Endothelial cell of umbilical vein (primary cell): ENCODE data around the gene B3GALT5. TPM values are rescaled to one million over a fixed set of nuclear protein-coding genes. Genes with fewer than 3 reads are reported as not detected.

Experiments used
- BruUV-seq: library from RNA; stranded (reverse); fragments of 400-500 nt; replicated peaks from 2 replicates; lab custom pipeline; 2021; lab: Mats Ljungman, UMichigan
- CTCF ChIA-PET: fragments of 300-600, 350-600 bp; sonication (Branson Sonifier 250); formaldehyde crosslinking; loops from one replicate; lab custom pipeline; 2021; ENCODE audit warnings: antibody characterized with exemption, inconsistent platforms; lab: Charles Lee
- POLR2A ChIA-PET: fragments of 300-600, 350-600 bp; sonication (Branson Sonifier 250); formaldehyde crosslinking; loops from one replicate; lab custom pipeline; 2021; ENCODE audit warnings: antibody characterized with exemption, inconsistent platforms; lab: Charles Lee
- DNase-seq: peaks from one replicate; pipeline ENCODE4 v3.0.0-alpha.2; 2011; ENCODE audit warnings: low read depth, low spot score
- FAIRE-seq: peaks from 2 replicates; lab custom pipeline; 2011; peaks lifted over from hg19 to GRCh38; lab: Jason Lieb, UNC
- H2AFZ ChIP-seq: 2 replicates; pipeline ENCODE4 v1.6.0; 2012; ENCODE audit warnings: low read depth, low read length, control low read depth, inconsistent platforms
- H3K27ac ChIP-seq: 2 replicates; pipeline ENCODE4 v1.5.1; 2011; ENCODE audit warnings: low read depth, mild to moderate bottlenecking, control low read depth, low read length, moderate library complexity; ENCODE audit not compliant: insufficient read depth
- H3K27me3 ChIP-seq, 2 experiments: 2 replicates each; pipeline versions ENCODE4 v1.6.0 to v1.6.1; 2011; ENCODE audit warnings: low read length in 2 of 2, mixed read lengths in 1 of 2; ENCODE audit not compliant: control insufficient read depth in 2 of 2, insufficient read depth in 2 of 2
- H3K36me3 ChIP-seq, 2 experiments: 2 replicates in 1 of 2; 3 replicates in 1 of 2; pipeline ENCODE4 v1.5.1; 2011; ENCODE audit warnings: low read length in 2 of 2, mild to moderate bottlenecking in 1 of 2, moderate library complexity in 1 of 2; ENCODE audit not compliant: control insufficient read depth in 2 of 2, insufficient read depth in 2 of 2; ENCODE audit errors: extremely low read depth in 1 of 2
- H3K4me1 ChIP-seq: 3 replicates; pipeline ENCODE4 v1.5.1; 2011; ENCODE audit warnings: mild to moderate bottlenecking, low read length; ENCODE audit not compliant: control insufficient read depth, insufficient read depth; ENCODE audit errors: extremely low read depth
- H3K4me2 ChIP-seq: 2 replicates; pipeline ENCODE4 v1.6.1; 2011; ENCODE audit warnings: low read length, control low read depth, mixed read lengths; ENCODE audit not compliant: insufficient read depth
- H3K4me3 ChIP-seq, 3 experiments: fragments of 200-600 bp in 1 of 3; sonication (generic), shearing (Covaris generic) in 1 of 3; replicated peaks in 1 of 3; 2 replicates each; pipeline ENCODE4 v1.5.1; 2011 to 2016; ENCODE audit warnings: control low read depth in 3 of 3, low read length in 3 of 3, mild to moderate bottlenecking in 2 of 3, inconsistent platforms in 1 of 3, low read depth in 1 of 3, moderate library complexity in 1 of 3; ENCODE audit not compliant: insufficient read depth in 1 of 3
- H3K79me2 ChIP-seq: 2 replicates; pipeline ENCODE4 v1.6.0; 2012; ENCODE audit warnings: low read length, inconsistent platforms; ENCODE audit not compliant: control insufficient read depth, insufficient read depth
- H3K9ac ChIP-seq: replicated peaks from 2 replicates; pipeline ENCODE3; 2011; ENCODE audit warnings: low read length, control low read depth; ENCODE audit not compliant: insufficient read depth; ENCODE audit errors: extremely low read depth
- H3K9me1 ChIP-seq: replicated peaks from 3 replicates; pipeline ENCODE4 v1.6.0; 2011; ENCODE audit warnings: mild to moderate bottlenecking, low read length; ENCODE audit not compliant: control insufficient read depth, insufficient read depth; ENCODE audit errors: extremely low read depth
- H3K9me3 ChIP-seq: replicated peaks from 2 replicates; pipeline ENCODE4 v1.5.1; 2012; ENCODE audit warnings: low read length, inconsistent platforms; ENCODE audit not compliant: control insufficient read depth, insufficient read depth
- H4K20me1 ChIP-seq: replicated peaks from 2 replicates; pipeline ENCODE3; 2011; ENCODE audit warnings: mild to moderate bottlenecking, low read length; ENCODE audit not compliant: control insufficient read depth, insufficient read depth; ENCODE audit errors: extremely low read depth
- CTCF ChIP-seq, 2 donors: IDR thresholded peaks; 1 replicate in 1 of 2; 2 replicates in 1 of 2; pipeline ENCODE4 v1.5.1; 2011; ENCODE audit warnings: low read length in 2 of 2, mild to moderate bottlenecking in 2 of 2, moderate library complexity in 2 of 2, control low read depth in 1 of 2, inconsistent platforms in 1 of 2, low read depth in 1 of 2; ENCODE audit not compliant: insufficient read depth in 1 of 2; ENCODE audit errors: extremely low read depth in 1 of 2
- EZH2 ChIP-seq: IDR thresholded peaks from 2 replicates; pipeline ENCODE4 v1.6.1; 2012; ENCODE audit warnings: borderline replicate concordance, low read depth, mild to moderate bottlenecking, moderate library complexity, low read length, inconsistent platforms; ENCODE audit not compliant: severe bottlenecking
- FOS ChIP-seq: IDR thresholded peaks from 2 replicates; pipeline ENCODE4 v1.6.1; 2011; ENCODE audit warnings: mild to moderate bottlenecking, low read length, moderate library complexity, borderline replicate concordance; ENCODE audit not compliant: insufficient read depth
- GATA2 ChIP-seq: IDR thresholded peaks from 2 replicates; pipeline ENCODE4 v1.7.0; 2011; ENCODE audit warnings: low read depth, mild to moderate bottlenecking, moderate library complexity, mixed read lengths, low read length; ENCODE audit not compliant: insufficient read length, insufficient read depth
- JUN ChIP-seq: IDR thresholded peaks from 2 replicates; pipeline ENCODE4 v1.6.1; 2011; ENCODE audit warnings: borderline replicate concordance, low read depth; ENCODE audit not compliant: insufficient read length, insufficient read depth
- MAX ChIP-seq: IDR thresholded peaks from 2 replicates; pipeline ENCODE4 v1.6.1; 2011; ENCODE audit not compliant: insufficient read depth, insufficient read length
- MYC ChIP-seq: IDR thresholded peaks from one replicate; pipeline ENCODE4 v1.6.1; 2011; ENCODE audit warnings: mild to moderate bottlenecking, low read depth, low read length
- POLR2A ChIP-seq: IDR thresholded peaks from 2 replicates; pipeline ENCODE4 v1.6.1; 2012; ENCODE audit warnings: low read depth, mild to moderate bottlenecking, control low read depth, low read length
- POLR2AphosphoS5 ChIP-seq: IDR thresholded peaks from 2 replicates; pipeline ENCODE4 v1.6.1; 2012; ENCODE audit warnings: low read depth, mild to moderate bottlenecking, control low read depth, low read length, moderate library complexity; ENCODE audit not compliant: insufficient read depth
- dilution Hi-C: fragments of 300-500 bp; cut with MboI; formaldehyde crosslinking; loops from one replicate; pipeline ENCODE4 v1.15.0; 2019; ENCODE audit warnings: low sequenced_read_pairs; ENCODE audit not compliant: extremely low pct_ligation_motif_present
- intact Hi-C: fragments of 100-400 bp; cut with micrococcal nuclease; formaldehyde crosslinking; loops from one replicate; pipeline ENCODE4 v1.10.0; 2022
- polyA plus RNA-seq, 4 experiments: library from polyadenylated mRNA; depleted of rRNA in 3 of 4; stranded (reverse) in 3 of 4; unstranded in 1 of 4; fragments of >200 nt; gene quantifications; 2 replicates each; pipeline versions ENCODE4 v1.2.1 to v1.2.3, GENCODE V29; 2011 to 2012; ENCODE audit warnings: missing spikeins in 1 of 4
- total RNA-seq: library from RNA; stranded (reverse); gene quantifications from 2 replicates; pipeline ENCODE4 v1.2.3, GENCODE V29; 2021

Gene B3GALT5
- total and polyA plus RNA-seq, 2 donors (not counting 3 experiments of a cell fraction or from before 2014, with no cell fraction given), result 0.04 TPM; not detected in 1

GRCh38 chr21:39685991-39686390, 73.3 kb downstream of the B3GALT5 start:
- Histone ChIP-seq H3K9ac (no peak overlapping the region), H3K4me2 (no peak overlapping the region)
- POLR2A ChIA-PET, result no interaction called here

GRCh38 chr21:39686646-39687468, 74.1 kb downstream of the B3GALT5 start:
- dilution Hi-C loops (no loop called here), intact Hi-C loops (no loop called here)
- no peak overlapping the region for H3K4me3 ChIP-seq
- no peaks in the 10 kb centered on the region for H3K79me2 ChIP-seq
- no peaks in the 10 kb centered on the region for H3K4me1 ChIP-seq
- no peak overlapping the region for H3K9ac ChIP-seq
- no peaks in the 10 kb centered on the region for H3K27me3 ChIP-seq
- no peaks in the 10 kb centered on the region for H3K36me3 ChIP-seq
- no peak overlapping the region for H2AFZ ChIP-seq
- H3K9me1 ChIP-seq, result no peaks in the 10 kb centered on the region
- DNase-seq (no peak), FAIRE-seq (no peak)
- no peaks in the 10 kb centered on the region for H4K20me1 ChIP-seq
- no TSS peak for BruUV-seq
- CTCF ChIA-PET, result no interaction called here
- H3K27ac ChIP-seq, result no peak overlapping the region
- POLR2A ChIA-PET, result no interaction called here
- H3K9me3 ChIP-seq, result no peaks in the 10 kb centered on the region
- H3K4me2 ChIP-seq, result no peak overlapping the region
- TF ChIP-seq JUN, result no peak
- no peak for TF ChIP-seq FOS
- no peak for TF ChIP-seq POLR2A
- no peak for TF ChIP-seq CTCF (IDR thresholded peaks at IDR 0.05; ENCODE audit: extremely low read depth in 1 of 2, insufficient read depth in 1 of 2, low read depth in 1 of 2, low read length in 2 of 2)
- TF ChIP-seq GATA2, result no peak
- no peak for TF ChIP-seq MAX
- TF ChIP-seq POLR2AphosphoS5, result no peak
- no peak for TF ChIP-seq EZH2
- TF ChIP-seq MYC, result no peak

More at GRCh38 chr21:39685991-39686390, 73.3 kb downstream of the B3GALT5 start:
- TF ChIP-seq MAX (no peak), FOS (no peak), EZH2 (no peak), POLR2AphosphoS5 (no peak), MYC (no peak)
- Histone ChIP-seq H3K36me3 (no peaks in the 10 kb centered on the region), H4K20me1 (no peaks in the 10 kb centered on the region), H3K4me1 (no peaks in the 10 kb centered on the region), H3K4me3 (no peak overlapping the region), H2AFZ (no peak overlapping the region), H3K9me3 (no peaks in the 10 kb centered on the region), H3K9me1 (no peaks in the 10 kb centered on the region), H3K79me2 (no peaks in the 10 kb centered on the region), H3K27me3 (no peaks in the 10 kb centered on the region), H3K27ac (no peak overlapping the region)
- CTCF ChIA-PET, result no interaction called here
- dilution Hi-C loops (no loop called here), intact Hi-C loops (no loop called here)
- BruUV-seq, result no TSS peak
- DNase-seq (no peak), FAIRE-seq (no peak)
